H9 (cell line): ENCODE measurements around the gene NAA25. TPM values are rescaled to one million over a fixed set of nuclear protein-coding genes. Genes with fewer than 3 reads are reported as not detected.
"Not testable (repeated sequence)": the region's sequence is repeated elsewhere in the genome, so short reads cannot be mapped to it uniquely, and the experiment has no call there.

ENCODE experiments used
- DNase-seq: peaks from one replicate; pipeline ENCODE4 v3.0.0-alpha.2; 2017
- H2AFZ ChIP-seq: one replicate; pipeline ENCODE4 v1.6.1; 2013; ENCODE audit warnings: mild to moderate bottlenecking, low read length, control low read depth, moderate library complexity
- H2AK5ac ChIP-seq: 2 replicates; pipeline ENCODE4 v1.6.1; 2013; ENCODE audit warnings: low read length, control low read depth, mixed read lengths; ENCODE audit not compliant: insufficient read length
- H2BK120ac ChIP-seq: one replicate; pipeline ENCODE4 v1.6.1; 2013; ENCODE audit warnings: low read depth, mild to moderate bottlenecking, low read length, control low read depth, inconsistent platforms; ENCODE audit not compliant: poor library complexity, severe bottlenecking
- H2BK12ac ChIP-seq: 2 replicates; pipeline ENCODE4 v1.6.1; 2013; ENCODE audit warnings: low read length, control low read depth, mixed read lengths, low read depth; ENCODE audit not compliant: insufficient read length
- H2BK15ac ChIP-seq: 2 replicates; pipeline ENCODE4 v1.6.1; 2013; ENCODE audit warnings: low read depth, low read length, control low read depth
- H2BK20ac ChIP-seq: one replicate; pipeline ENCODE4 v1.6.1; 2013; ENCODE audit warnings: low read depth, mild to moderate bottlenecking, low read length, control low read depth, inconsistent platforms; ENCODE audit not compliant: poor library complexity, severe bottlenecking
- H2BK5ac ChIP-seq: 2 replicates; pipeline ENCODE4 v1.6.1; 2013; ENCODE audit warnings: low read length, control low read depth, mixed read lengths; ENCODE audit not compliant: insufficient read length
- H3K14ac ChIP-seq: 2 replicates; pipeline ENCODE4 v1.6.1; 2013; ENCODE audit warnings: low read length, control low read depth; ENCODE audit not compliant: insufficient read depth
- H3K18ac ChIP-seq: 2 replicates; pipeline ENCODE4 v1.6.1; 2013; ENCODE audit warnings: low read depth, mild to moderate bottlenecking, mixed read lengths, low read length, control low read depth; ENCODE audit not compliant: insufficient read length
- H3K23ac ChIP-seq: 2 replicates; pipeline ENCODE4 v1.6.1; 2013; ENCODE audit warnings: low read length, control low read depth, mixed read lengths, low read depth; ENCODE audit not compliant: insufficient read length
- H3K23me2 ChIP-seq: 2 replicates; pipeline ENCODE4 v1.6.1; 2013; ENCODE audit warnings: low read depth, mild to moderate bottlenecking, mixed read lengths, low read length, control low read depth; ENCODE audit not compliant: insufficient read length, poor library complexity, severe bottlenecking
- H3K27ac ChIP-seq: 2 replicates; pipeline ENCODE4 v1.5.1; 2013; ENCODE audit warnings: low read length, control low read depth, mixed read lengths, low read depth; ENCODE audit not compliant: insufficient read length
- H3K27me3 ChIP-seq: 2 replicates; pipeline ENCODE4 v1.6.1; 2013; ENCODE audit warnings: low read length, control low read depth, inconsistent platforms; ENCODE audit not compliant: insufficient read depth
- H3K4ac ChIP-seq: 2 replicates; pipeline ENCODE4 v1.6.1; 2013; ENCODE audit warnings: low read depth, mild to moderate bottlenecking, control low read depth, inconsistent platforms, low read length, moderate library complexity
- H3K4me1 ChIP-seq: 2 replicates; pipeline ENCODE4 v1.6.1; 2013; ENCODE audit warnings: low read length, control low read depth, inconsistent platforms; ENCODE audit not compliant: insufficient read depth
- H3K4me2 ChIP-seq: 2 replicates; pipeline ENCODE4 v1.6.1; 2013; ENCODE audit warnings: low read length, control low read depth, mixed read lengths; ENCODE audit not compliant: insufficient read length, insufficient read depth
- H3K56ac ChIP-seq: 2 replicates; pipeline ENCODE4 v1.6.1; 2013; ENCODE audit warnings: low read depth, mild to moderate bottlenecking, mixed read lengths, low read length, control low read depth; ENCODE audit not compliant: insufficient read length
- H3K79me1 ChIP-seq: 2 replicates; pipeline ENCODE4 v1.6.1; 2013; ENCODE audit warnings: low read depth, mild to moderate bottlenecking, moderate library complexity, low read length, control low read depth, inconsistent platforms; ENCODE audit not compliant: insufficient read depth, poor library complexity, severe bottlenecking
- H3K79me2 ChIP-seq: 2 replicates; pipeline ENCODE4 v1.6.1; 2013; ENCODE audit warnings: low read length, control low read depth, inconsistent platforms; ENCODE audit not compliant: insufficient read depth
- H3K9ac ChIP-seq: 2 replicates; pipeline ENCODE4 v1.6.1; 2013; ENCODE audit warnings: low read length, control low read depth, mixed read lengths; ENCODE audit not compliant: insufficient read length; ENCODE audit errors: extremely low read depth
- H3K9me3 ChIP-seq: one replicate; pipeline ENCODE4 v1.6.1; 2013; ENCODE audit warnings: low read depth, low read length, inconsistent platforms; ENCODE audit not compliant: control insufficient read depth
- H3T11ph ChIP-seq: one replicate; pipeline ENCODE4 v1.6.1; 2013; ENCODE audit warnings: mild to moderate bottlenecking, low read length, control low read depth, inconsistent platforms
- H4K20me1 ChIP-seq: one replicate; pipeline ENCODE4 v1.6.1; 2013; ENCODE audit not compliant: control insufficient read depth, insufficient read length, insufficient read depth
- H4K5ac ChIP-seq: 2 replicates; pipeline ENCODE4 v1.6.1; 2013; ENCODE audit warnings: low read depth, mild to moderate bottlenecking, mixed read lengths, low read length, control low read depth; ENCODE audit not compliant: insufficient read length
- H4K8ac ChIP-seq: replicated peaks from 2 replicates; pipeline ENCODE4 v1.6.1; 2013; ENCODE audit warnings: low read length, control low read depth, mixed read lengths, low read depth; ENCODE audit not compliant: insufficient read length
- H4K91ac ChIP-seq: 2 replicates; pipeline ENCODE4 v1.6.1; 2013; ENCODE audit warnings: low read depth, mild to moderate bottlenecking, moderate library complexity, mixed read lengths, low read length, control low read depth; ENCODE audit not compliant: insufficient read length
- H3K27ac Mint-ChIP-seq, 3 experiments: 2 replicates in 2 of 3; 3 replicates in 1 of 3; pipeline ENCODE4 v1.8.0; 2020 to 2021; ENCODE audit warnings: mixed read lengths in 3 of 3, mild to moderate bottlenecking in 1 of 3, moderate library complexity in 1 of 3
- H3K27me3 Mint-ChIP-seq: 2 replicates; pipeline ENCODE4 v1.8.0; 2021; ENCODE audit warnings: low read depth, mild to moderate bottlenecking, moderate library complexity, mixed read lengths
- H3K36me3 Mint-ChIP-seq, 3 experiments: 2 replicates in 2 of 3; 3 replicates in 1 of 3; pipeline ENCODE4 v1.8.0; 2020 to 2021; ENCODE audit warnings: low read depth in 3 of 3, mixed read lengths in 3 of 3; ENCODE audit not compliant: insufficient read depth in 1 of 3
- H3K4me1 Mint-ChIP-seq, 2 experiments: 2 replicates each; pipeline ENCODE4 v1.8.0; 2020; ENCODE audit warnings: mixed read lengths in 2 of 2
- H3K4me3 Mint-ChIP-seq, 2 experiments: 2 replicates in 1 of 2; 3 replicates in 1 of 2; pipeline ENCODE4 v1.8.0; 2020 to 2021; ENCODE audit warnings: mild to moderate bottlenecking in 2 of 2, mixed read lengths in 2 of 2, moderate library complexity in 1 of 2
- H3K9me3 Mint-ChIP-seq, 2 experiments: 2 replicates in 1 of 2; 3 replicates in 1 of 2; pipeline ENCODE4 v1.8.0; 2020; ENCODE audit warnings: mild to moderate bottlenecking in 2 of 2, mixed read lengths in 2 of 2, moderate library complexity in 1 of 2
- CTCF ChIP-seq: fragments of 200-600 bp; sonication (generic); conservative IDR thresholded peaks from 3 replicates; pipeline ENCODE4 v1.8.0; 2021; ENCODE audit warnings: antibody characterized with exemption, mild to moderate bottlenecking
- WGBS: extraction: QIAGEN DNeasy Blood & Tissue Kit; methylation state at CpG from one replicate; pipeline ENCODE4 v1.1.7; 2013; ENCODE audit warnings: missing lambda C conversion rate, low lambda C conversion rate, mixed read lengths; ENCODE audit not compliant: insufficient read length; ENCODE audit errors: extremely low coverage; 5-methylcytosine and 5-hydroxymethylcytosine counted together
- total RNA-seq: library from RNA; stranded (reverse); gene quantifications from 2 replicates; pipeline ENCODE4 v1.2.1, GENCODE V29; 2021

Gene NAA25
- total RNA-seq, 1 experiment from 2014 or later = 57.1 TPM

DNA sequence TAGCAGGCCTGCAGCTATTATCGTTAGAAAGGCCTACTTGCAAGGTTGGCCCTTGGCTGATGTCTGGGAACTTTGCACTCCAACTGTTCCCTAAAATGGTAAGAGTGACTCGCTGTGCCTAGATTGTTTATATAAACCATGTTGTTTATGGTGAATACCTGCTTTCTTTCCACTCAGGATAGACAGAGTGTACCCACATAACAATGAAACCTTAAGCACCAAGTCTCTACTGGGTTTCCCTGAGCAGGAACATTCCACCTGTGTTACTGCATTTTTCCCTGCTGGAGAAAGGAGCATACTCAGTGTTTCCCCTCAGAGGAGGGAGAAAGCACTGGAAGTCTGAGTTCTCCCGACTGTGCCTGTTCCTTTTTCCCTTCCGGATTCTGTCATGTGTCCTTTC, 62.6 kb downstream of the NAA25 start:
- no peak overlapping the region for H3K27ac ChIP-seq
- no peaks in the 10 kb centered on the region for H3K23me2 ChIP-seq
- H4K20me1 ChIP-seq = no peaks in the 10 kb centered on the region
- H2BK20ac ChIP-seq = no peak overlapping the region
- H3K4me1 ChIP-seq = no peaks in the 10 kb centered on the region
- no peak overlapping the region for H3K4ac ChIP-seq
- H3K79me1 ChIP-seq = no peaks in the 10 kb centered on the region
- no peaks in the 10 kb centered on the region for H3K4me1 Mint-ChIP-seq
- H3K9ac ChIP-seq = no peak overlapping the region
- no peak overlapping the region for H4K8ac ChIP-seq
- no peak overlapping the region for H2BK12ac ChIP-seq
- no peaks in the 10 kb centered on the region for H3K9me3 Mint-ChIP-seq
- H4K91ac ChIP-seq = no peak overlapping the region
- peaks cover 3% of the 10 kb centered on the region; the same call in 1 of the 2 replicates for H3K79me2 ChIP-seq
- H3K27me3 Mint-ChIP-seq = no peaks in the 10 kb centered on the region
- no peak overlapping the region for H2AK5ac ChIP-seq
- H3K14ac ChIP-seq = no peak overlapping the region
- no peak overlapping the region for H3K23ac ChIP-seq
- H4K5ac ChIP-seq = no peak overlapping the region
- H3K4me3 Mint-ChIP-seq = no peak overlapping the region
- H3K36me3 Mint-ChIP-seq = peaks cover 51 to 87% (median 66%) of the 10 kb centered on the region in 3 experiments
- no CpG with 5 or more reads among the region's 4 CpGs for WGBS
- H3K4me2 ChIP-seq = no peak overlapping the region
- no peak for DNase-seq
- H3K56ac ChIP-seq = no peak overlapping the region
- no peak overlapping the region for H2BK15ac ChIP-seq
- no peak overlapping the region for H2BK120ac ChIP-seq
- H2AFZ ChIP-seq = no peak overlapping the region
- no peaks in the 10 kb centered on the region for H3K9me3 ChIP-seq
- H3K18ac ChIP-seq = no peak overlapping the region
- H2BK5ac ChIP-seq = no peak overlapping the region
- H3K27me3 ChIP-seq = no peaks in the 10 kb centered on the region
- no peak for TF ChIP-seq CTCF
- no peak overlapping the region for H3K27ac Mint-ChIP-seq
- H3T11ph ChIP-seq = no peak overlapping the region

DNA sequence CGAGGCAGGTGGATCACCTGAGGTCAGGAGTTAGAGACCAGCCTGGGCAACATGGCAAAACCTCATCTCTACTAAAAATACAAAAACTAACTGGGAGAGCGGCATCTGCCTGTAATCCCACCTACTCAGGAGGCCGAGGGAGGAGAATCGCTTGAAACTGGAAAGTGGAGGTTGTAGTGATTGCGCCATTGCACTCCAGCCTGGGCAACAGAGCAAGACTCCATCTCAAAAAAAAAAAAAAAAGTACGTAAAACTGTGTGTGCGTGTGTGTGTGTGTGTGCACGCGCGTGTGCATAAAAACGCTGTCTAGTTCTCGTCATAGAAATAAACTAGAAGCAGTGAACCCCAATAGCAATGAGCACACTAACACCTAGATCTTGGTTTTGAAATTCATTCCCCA, 72.0 kb downstream of the NAA25 start:
- Mint-ChIP-seq H3K36me3 (peaks cover 43 to 85% (median 67%) of the 10 kb centered on the region in 3 experiments; a peak in 6 of 7 replicates), H3K27ac (peak overlapping the region in 2 of 3 experiments; percentile 65 to 76; a peak in 3 of 7 replicates), H3K4me1 (peaks cover 15 to 24% of the 10 kb centered on the region in 2 experiments)
- H3K4ac ChIP-seq, H3K23me2 ChIP-seq, H3K9me3 ChIP-seq, H4K5ac ChIP-seq, H3K79me1 ChIP-seq, H3K23ac ChIP-seq, H4K91ac ChIP-seq, H3K18ac ChIP-seq, H2BK20ac ChIP-seq, H2AFZ ChIP-seq, H3K9ac ChIP-seq, H3K4me1 ChIP-seq, H3K27ac ChIP-seq, H3K79me2 ChIP-seq, H3K27me3 ChIP-seq, DNase-seq, H2AK5ac ChIP-seq, H3T11ph ChIP-seq, H2BK120ac ChIP-seq, H2BK5ac ChIP-seq, H3K27me3 Mint-ChIP-seq, H4K8ac ChIP-seq, H3K4me2 ChIP-seq, H3K9me3 Mint-ChIP-seq, H3K4me3 Mint-ChIP-seq, H3K56ac ChIP-seq, H3K14ac ChIP-seq, H4K20me1 ChIP-seq, H2BK15ac ChIP-seq, H2BK12ac ChIP-seq: not testable (repeated sequence)
- no CpG with 5 or more reads among the region's 12 CpGs for WGBS
